Renal cortical epithelial cell (primary cell): ENCODE measurements around the gene RAB7B. TPM values are rescaled to one million over a fixed set of nuclear protein-coding genes. Genes with fewer than 3 reads are reported as not detected.
"Not testable (repeated sequence)": the region's sequence is repeated elsewhere in the genome, so short reads cannot be mapped to it uniquely, and the experiment has no call there.

Experiments used
- DNase-seq: peaks from one replicate; pipeline ENCODE4 v3.0.0-alpha.2; 2011; ENCODE audit warnings: low read depth
- total RNA-seq: library from RNA; depleted of rRNA; stranded (reverse); fragments of >200 nt; gene quantifications from 2 replicates; pipeline ENCODE4 v1.2.3, GENCODE V29; 2014

The RAB7B gene
- total RNA-seq, 1 donor from 2014 or later = 1.1 TPM

- not testable (repeated sequence) for DNase-seq
Observed at GRCh38 chr1:205996641-205997040, 6.6 kb downstream of the RAB7B start.

- no peak for DNase-seq
Observed at GRCh38 chr1:205994346-205994745, 8.8 kb downstream of the RAB7B start.

GRCh38 chr1:205993068-205993467 is 10.1 kb downstream of the RAB7B start:
- DNase-seq = no peak

DNA sequence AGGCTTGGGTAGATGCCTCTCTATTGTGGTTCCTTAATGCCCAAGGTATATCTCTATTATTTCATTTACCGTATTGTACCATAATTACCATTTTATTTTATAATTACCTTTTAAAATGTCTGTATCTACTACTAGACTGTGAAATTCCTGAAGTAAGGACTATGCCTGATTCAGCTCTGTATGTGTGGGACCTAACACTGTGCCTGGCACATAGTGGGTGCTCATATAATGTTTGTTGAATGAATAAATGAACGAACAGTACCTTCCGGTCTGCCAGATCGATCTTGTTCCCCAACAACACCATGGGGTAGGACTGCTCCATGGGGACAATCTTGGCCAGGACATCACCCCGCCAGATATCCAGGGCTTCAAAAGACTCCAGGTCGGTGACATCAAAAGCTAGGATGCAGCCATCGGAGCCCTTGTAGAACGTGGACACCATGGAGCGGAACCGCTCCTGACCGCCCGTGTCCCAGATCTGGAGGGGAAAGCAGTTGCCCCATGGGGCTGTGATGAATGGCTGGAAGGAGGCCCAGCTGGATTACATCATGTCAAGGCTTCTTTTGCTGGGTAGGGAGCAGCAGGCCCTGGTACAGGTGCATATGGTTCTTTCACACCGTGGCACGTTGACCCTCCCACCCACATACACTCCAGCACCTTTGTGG is 10.8 kb downstream of the RAB7B start:
- no peak for DNase-seq

DNA sequence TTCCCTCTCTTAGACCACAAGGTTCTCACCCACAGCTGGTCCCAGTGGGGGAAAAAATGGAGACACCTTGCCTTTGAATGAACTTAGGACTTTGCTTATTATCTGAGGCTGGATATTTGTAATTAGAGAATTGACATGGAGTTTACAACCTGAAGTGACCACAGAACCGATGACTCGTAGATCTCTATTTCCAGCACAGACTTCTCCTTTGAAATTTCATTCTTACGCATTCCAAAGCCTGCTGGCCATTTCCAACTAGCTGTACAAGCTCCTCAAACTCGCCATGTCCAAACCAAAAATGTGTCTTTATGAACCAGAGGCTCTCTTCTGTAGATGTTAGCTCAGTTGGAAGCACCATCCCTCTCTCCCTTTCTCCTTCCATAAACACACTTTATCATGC is 12.0 kb downstream of the RAB7B start:
- peak; percentile 86 for DNase-seq

GRCh38 chr1:205990226-205990625 is 13.0 kb downstream of the RAB7B start:
- no peak for DNase-seq

DNA sequence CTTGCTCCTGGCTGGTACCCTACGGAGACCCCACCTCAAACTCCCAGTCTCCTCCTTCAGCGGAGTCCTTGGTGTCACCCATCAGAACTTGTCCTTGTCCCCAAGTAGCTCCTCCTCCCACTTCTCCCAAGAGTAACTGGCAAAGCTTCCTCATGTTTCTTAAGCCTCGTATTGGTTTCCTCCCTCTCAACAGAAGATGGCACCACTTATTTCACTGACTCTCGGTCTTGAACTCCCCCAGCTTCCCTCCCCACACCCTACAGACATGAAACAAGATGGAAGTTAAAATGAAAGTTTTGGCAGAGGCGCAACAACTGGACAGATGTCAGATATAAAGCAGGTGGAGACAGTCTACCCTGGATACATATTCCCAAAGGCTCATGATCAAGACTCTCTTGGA is 13.4 kb downstream of the RAB7B start:
- no peak for DNase-seq

DNA sequence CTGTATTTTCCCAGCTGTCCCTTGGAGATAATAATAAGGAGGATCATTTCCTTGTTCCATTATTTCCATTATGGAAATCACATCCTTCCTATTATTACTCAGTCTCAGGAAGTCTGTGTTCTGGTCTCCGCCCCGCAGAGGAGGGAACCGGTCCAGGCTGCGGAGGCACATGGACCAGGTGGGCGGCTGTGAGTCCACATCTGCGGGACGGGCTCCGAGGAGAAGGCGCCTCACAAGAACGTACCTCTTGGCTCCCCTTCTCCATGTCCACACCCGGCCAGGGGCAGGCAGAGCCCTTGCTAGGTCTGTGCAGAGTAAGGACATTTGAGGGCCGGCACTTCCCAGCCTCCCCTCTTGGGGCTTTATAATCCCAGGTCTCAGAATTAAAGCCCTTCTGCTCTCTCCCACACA is 14.6 kb downstream of the RAB7B start:
- DNase-seq = no peak

DNA sequence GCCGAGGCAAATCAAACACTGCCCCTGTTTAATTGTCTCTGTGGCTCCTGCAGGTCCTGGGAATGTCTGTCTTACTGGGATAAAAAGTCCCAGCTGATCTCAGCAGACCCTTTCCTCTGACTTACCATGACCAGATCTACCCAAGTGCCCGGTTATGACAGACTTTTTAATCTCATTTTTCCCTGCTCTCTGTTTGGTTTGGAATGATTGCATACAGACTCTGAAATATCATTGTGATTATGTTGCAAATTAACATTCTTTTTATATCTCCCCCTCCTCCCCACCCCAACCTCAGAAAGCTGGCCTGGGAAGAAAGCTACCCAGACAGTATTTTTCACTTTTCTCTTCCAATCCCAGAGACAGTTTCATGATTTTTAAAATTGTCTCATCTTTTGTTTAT is 16.3 kb downstream of the RAB7B start:
- no peak for DNase-seq

GRCh38 chr1:205986292-205986691 is 16.9 kb downstream of the RAB7B start:
- no peak for DNase-seq

DNA sequence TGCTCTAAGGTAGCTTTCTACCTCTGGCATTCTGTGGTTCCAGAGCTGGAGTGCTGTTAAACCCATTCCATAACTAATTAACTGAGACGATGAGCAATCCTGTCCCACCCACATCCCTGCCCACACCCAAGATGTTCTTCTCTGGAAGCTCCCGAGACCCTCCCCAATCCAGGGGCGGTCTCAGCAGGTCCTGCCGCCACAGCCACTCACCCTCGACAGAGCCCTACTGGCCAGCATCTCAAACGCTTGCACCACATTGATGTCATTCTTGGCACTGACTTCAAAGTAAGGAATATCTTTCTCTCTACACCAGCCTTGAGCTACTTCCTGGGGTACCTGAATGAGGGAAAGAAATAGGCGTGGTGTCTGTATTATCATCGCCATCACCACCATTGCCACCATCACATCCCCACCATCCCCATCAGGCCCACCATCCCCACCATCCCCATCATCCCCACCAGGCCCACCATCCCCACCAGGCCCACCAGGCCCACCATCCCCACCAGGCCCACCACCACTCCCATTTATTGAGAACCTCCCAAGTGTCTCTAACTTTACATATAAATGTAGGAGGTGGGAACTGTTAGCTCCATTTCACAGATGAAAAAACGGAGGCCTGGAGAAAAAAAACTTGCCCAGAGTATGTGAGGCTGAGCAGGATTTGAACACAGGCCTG is 17.7 kb downstream of the RAB7B start:
- DNase-seq = peak; percentile 93

DNA sequence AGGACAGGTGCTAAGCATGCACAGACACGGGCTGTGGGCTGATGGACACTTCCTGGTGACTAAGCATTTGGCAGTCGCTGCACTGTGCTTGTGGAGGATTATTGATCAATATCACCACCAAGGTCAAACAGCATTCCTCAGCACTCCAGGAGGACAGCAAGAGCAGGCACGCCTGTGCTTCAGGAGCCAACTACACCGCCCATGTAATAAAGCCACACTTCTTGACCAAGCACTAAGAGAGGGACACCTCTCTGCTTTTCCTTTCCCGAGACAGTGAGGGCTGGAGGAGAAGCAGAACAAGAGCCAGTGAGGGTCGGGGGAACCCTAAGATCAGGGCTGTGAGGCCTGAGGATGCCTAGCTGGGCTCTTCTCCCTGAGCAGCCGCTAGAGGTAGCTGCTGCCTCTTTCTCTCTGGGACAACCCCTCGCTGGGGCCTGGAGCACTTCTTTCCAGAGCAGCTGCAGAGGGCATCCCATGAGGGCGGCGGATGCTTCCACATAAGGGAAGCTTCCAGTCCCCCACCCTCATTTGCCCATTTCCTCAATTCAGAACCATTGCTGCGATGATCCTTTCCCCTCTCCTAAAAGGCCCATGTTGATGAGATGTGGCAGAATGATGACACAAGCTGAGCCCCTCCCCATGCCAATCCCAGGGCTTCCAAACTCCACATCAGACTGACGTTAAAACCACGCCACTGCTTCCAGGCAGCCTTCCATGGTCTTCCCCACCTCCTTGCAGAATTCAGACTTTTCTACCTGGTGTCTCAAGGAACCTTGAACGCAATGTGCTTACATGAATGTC is 19.1 kb downstream of the RAB7B start:
- DNase-seq = peak; percentile 53

- no peak for DNase-seq
Observed at GRCh38 chr1:205981257-205981656, 21.9 kb downstream of the RAB7B start.

- no peak for DNase-seq
Observed at GRCh38 chr1:205980237-205980870, 22.8 kb downstream of the RAB7B start.

DNA sequence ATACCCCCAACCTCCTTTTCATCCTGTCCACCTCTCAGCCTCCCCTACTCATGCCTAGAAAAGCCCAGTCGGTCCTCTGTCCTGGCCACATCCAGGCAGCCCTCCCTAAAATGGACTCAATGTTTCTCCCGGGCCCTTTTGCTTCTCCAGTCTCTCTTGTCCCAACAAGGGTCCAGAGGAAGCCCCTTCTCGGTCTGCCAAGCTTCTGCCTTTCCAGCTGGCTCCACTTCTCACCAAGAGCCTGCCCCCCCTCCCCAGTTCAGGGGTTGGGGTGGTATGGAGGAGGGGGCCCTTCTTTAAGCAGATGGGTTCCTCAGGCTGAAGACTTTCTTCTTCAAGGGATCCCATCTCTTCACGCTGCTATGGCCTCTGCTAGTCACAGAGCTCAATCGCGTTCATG is 23.9 kb downstream of the RAB7B start:
- DNase-seq = no peak

DNA sequence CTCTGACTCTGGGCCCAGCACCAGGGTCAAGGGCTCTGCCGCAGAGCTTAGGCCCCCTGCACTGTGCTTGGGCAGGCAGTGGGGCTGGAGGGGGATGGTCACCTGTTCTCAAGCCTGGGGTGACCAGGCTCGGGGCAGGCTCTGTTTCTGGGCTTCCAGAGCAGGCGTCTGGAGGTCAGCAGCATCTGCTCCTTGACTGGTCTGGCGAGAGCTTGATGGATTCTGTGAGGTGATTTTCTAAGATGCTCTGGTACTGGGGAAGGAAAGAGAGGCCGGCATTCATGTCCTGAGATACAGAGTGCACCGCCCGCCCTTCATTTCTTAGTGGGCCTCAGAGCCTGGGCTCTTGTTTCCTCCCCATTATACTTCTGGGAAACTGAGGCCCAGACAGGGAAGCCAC is 24.5 kb downstream of the RAB7B start:
- no peak for DNase-seq

DNA sequence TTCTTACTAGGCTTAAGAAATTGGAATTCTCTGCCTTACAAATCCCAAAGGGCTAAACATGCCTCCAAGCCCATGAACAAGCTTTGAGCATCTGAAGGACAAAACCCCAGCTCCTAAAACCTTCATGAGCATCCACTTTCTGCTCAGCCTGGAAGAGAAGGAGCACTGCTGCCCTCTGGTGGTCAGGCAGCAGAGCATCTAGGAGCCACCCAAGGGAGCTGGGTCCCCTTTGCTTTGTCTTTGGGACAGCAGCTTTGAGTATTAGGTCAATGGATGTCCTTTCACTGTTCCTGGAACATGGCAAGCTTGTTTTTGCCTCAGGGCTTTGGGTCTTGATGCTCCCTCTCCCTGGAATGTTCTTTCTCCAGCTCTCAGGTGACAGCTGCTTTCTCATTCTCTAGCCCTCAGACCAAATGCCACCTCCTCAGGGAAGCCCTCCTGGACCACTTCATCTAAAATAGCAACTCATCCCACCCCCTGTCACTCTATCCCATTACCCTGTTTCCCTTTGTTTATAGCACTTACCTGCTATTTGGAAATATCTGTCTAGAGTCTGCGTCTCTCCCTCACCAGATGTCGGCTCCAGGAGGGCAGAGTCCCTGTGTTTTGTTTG is 25.7 kb downstream of the RAB7B start:
- peak; percentile 66 for DNase-seq

DNA sequence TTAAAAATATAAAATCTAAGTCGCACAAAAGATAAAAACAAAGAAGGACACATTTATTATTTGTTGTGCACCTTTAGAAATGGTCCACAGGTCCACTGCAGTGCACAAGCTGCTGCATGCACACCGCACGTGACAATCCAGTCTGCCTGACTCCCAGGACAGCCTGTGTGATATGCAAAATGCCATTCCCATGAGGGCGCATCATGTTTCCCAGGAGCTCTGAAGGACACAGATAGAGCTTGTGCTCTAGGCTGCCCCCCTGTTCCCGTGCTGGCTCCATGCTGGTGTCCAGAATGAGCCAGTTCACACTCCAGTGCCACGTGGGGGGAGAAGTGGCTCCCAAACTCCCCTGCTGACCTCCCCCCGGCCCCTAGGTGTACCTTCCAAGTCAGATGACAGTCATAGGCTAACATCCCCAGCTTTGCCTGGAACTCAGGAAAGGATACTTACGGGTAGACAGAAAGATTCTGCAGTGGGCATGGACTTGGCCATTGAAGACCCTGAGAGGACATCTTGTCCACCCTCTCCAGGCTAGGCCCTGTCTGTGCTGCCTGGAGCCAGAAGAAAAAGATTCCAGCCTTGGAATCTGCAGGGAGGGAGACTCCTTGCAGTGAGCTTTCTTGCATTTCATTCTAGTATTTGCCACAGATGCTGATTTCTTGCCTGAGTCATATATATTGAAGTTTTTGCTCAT is 26.3 kb downstream of the RAB7B start:
- DNase-seq = peak; percentile 54

- no peak for DNase-seq
Observed at GRCh38 chr1:205976036-205976435, 27.2 kb downstream of the RAB7B start.

GRCh38 chr1:205975387-205975998 is 27.7 kb downstream of the RAB7B start:
- no peak for DNase-seq

GRCh38 chr1:205974712-205975111 is 28.5 kb downstream of the RAB7B start:
- DNase-seq = no peak
